Astrocyte (in vitro differentiated cells and primary cell): ENCODE measurements around the gene TAGAP.

Source experiments
- CTCF ChIP-seq: IDR thresholded peaks from 2 replicates; pipeline ENCODE4 v1.5.1; 2011; ENCODE audit warnings: low read depth, mild to moderate bottlenecking, inconsistent platforms, low read length, moderate library complexity; ENCODE audit not compliant: insufficient read depth
- EZH2 ChIP-seq: IDR thresholded peaks from 2 replicates; pipeline ENCODE4 v1.6.1; 2012; ENCODE audit warnings: mild to moderate bottlenecking, low read length, inconsistent platforms; ENCODE audit not compliant: insufficient read depth

- TF ChIP-seq CTCF (no peak), EZH2 (no peak)
Observed at GRCh38 chr6:159056003-159056402, 11.2 kb upstream of the TAGAP start.
